ENCODE measurements around the gene SSC4D. TPM values are rescaled to one million over a fixed set of nuclear protein-coding genes. Genes with fewer than 3 reads are reported as not detected.

The SSC4D gene
- total RNA-seq, 4 donors from 2014 or later, result 0.88 to 11.1 (median 3.5) TPM

- TF ChIP-seq, protein P1, sequence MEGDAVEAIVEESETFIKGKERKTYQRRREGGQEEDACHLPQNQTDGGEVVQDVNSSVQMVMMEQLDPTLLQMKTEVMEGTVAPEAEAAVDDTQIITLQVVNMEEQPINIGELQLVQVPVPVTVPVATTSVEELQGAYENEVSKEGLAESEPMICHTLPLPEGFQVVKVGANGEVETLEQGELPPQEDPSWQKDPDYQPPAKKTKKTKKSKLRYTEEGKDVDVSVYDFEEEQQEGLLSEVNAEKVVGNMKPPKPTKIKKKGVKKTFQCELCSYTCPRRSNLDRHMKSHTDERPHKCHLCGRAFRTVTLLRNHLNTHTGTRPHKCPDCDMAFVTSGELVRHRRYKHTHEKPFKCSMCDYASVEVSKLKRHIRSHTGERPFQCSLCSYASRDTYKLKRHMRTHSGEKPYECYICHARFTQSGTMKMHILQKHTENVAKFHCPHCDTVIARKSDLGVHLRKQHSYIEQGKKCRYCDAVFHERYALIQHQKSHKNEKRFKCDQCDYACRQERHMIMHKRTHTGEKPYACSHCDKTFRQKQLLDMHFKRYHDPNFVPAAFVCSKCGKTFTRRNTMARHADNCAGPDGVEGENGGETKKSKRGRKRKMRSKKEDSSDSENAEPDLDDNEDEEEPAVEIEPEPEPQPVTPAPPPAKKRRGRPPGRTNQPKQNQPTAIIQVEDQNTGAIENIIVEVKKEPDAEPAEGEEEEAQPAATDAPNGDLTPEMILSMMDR (IDR thresholded peaks at IDR 0.05; ENCODE audit: low read depth), result no peak
Observed at GRCh38 chr7:76356823-76357222, 52.7 kb downstream of the SSC4D start.

DNA sequence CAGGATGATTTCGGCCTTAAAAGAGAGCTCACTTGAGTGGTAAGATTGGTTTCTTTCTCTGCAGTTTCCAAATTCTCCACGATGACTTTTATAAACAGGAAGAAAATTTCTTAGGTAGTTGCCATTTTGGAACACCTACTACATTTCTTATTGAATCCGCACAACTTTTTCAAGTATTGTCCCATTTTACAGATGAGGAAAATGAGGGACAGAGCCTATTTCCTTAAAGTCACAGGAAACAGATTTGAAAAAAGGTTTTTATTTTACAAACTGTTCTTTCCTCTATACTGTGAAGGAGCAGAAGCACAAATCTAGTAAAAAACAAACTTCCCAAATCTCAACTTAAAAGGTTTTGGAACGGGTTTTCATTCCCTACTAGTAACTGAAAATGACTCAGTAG lies 53.4 kb downstream of the SSC4D start:
- TF ChIP-seq, protein P1 (IDR thresholded peaks at IDR 0.05; ENCODE audit: low read depth), result no peak

DNA sequence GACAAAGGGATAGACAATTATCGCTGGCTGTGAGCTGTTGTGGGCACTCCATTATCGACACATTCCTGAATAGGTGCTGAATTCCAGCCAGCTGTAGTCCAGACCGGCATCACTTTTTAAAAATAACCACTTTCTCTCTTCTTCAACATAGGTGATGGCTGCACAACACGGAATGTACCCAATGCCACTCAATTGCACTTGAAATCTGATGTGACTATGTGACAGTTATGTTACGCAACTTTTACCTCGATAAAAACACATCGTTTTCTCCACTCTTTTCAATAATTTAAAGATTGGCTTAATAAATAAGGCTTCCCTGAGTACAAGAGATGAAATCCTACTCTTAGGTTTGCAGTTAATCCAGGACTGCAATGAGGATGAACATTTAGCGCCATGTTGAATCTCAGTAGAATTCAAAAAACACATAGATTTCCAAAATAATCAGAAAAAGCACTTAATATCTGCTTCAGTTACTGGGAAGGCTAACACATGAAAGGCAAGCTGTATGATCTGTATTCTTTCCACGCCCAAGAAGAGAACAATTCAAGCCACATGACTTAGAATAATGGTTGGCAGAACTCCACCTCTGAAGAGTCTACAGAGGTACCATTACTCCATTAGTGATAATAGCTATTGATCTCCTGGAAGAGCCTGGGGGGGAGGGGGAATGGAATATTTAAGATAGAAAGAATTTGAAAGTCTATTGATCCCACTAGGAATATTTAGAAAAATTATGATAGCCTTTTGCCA lies 54.3 kb downstream of the SSC4D start:
- TF ChIP-seq, protein P1 (IDR thresholded peaks at IDR 0.05; ENCODE audit: low read depth), result no peak

GRCh38 chr7:76354516-76354915 lies 55.0 kb downstream of the SSC4D start:
- TF ChIP-seq, protein P1 (IDR thresholded peaks at IDR 0.05; ENCODE audit: low read depth), result no peak

DNA sequence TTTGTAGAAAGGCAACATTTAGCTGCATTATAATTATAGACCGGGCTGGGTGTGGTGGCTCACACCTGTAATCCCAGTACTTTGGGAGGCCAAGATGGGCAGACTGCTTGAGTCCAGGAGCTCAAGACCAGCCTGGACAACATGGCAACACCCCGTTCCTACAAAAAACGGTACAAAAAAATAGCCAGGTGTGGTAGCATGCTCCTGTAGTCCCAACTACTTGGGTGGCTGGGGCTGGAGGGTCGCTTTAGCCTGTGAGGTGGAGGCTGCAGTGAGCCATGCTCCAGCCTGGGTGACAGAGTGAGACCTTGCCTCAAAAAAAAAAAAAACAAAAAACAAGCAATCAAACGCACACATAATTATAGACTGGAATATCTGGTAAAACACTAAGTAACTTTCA lies 55.8 kb downstream of the SSC4D start:
- TF ChIP-seq, protein P1 (IDR thresholded peaks at IDR 0.05; ENCODE audit: low read depth), result no peak

- TF ChIP-seq, protein P1 (IDR thresholded peaks at IDR 0.05; ENCODE audit: low read depth), result no peak
Observed at GRCh38 chr7:76352193-76352592, 57.3 kb downstream of the SSC4D start.

DNA sequence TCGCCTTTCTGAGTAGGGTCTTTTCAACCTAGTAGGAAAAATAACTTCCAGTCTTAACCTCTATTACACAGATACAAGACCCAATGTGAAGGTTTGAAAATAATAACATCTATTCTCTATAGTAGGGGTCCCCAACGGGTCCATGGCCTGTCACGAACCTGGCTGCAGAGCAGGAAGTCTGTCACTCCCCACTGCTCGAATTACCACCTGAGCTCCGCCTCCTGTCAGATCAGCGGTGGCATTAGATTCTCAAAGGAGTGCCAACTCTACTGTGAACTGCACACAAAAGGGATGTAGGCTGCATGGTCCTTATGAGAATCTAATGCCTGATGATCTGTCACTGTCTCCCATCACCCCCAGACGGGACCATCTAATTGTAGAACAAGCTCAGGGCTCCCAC lies 58.1 kb downstream of the SSC4D start:
- TF ChIP-seq, protein P1 (IDR thresholded peaks at IDR 0.05; ENCODE audit: low read depth), result no peak
